HFFc6 (cell line): ENCODE data around the gene ERCC2. TPM values are rescaled to one million over a fixed set of nuclear protein-coding genes. Genes with fewer than 3 reads are reported as not detected.
"Not testable (repeated sequence)": the region's sequence is repeated elsewhere in the genome, so short reads cannot be mapped to it uniquely, and the experiment has no call there.

Source experiments
- DNase-seq: peaks from one replicate; pipeline ENCODE4 v3.0.0-alpha.2; 2018
- H3K27ac Mint-ChIP-seq: 2 replicates; pipeline ENCODE4 v1.8.0; 2020; ENCODE audit warnings: mild to moderate bottlenecking, mixed read lengths
- H3K27me3 Mint-ChIP-seq: 2 replicates; pipeline ENCODE4 v1.8.0; 2021; ENCODE audit warnings: mild to moderate bottlenecking, moderate library complexity, mixed read lengths; ENCODE audit not compliant: insufficient read depth
- H3K36me3 Mint-ChIP-seq: 2 replicates; pipeline ENCODE4 v1.8.0; 2021; ENCODE audit warnings: low read depth, mixed read lengths
- H3K4me1 Mint-ChIP-seq: 2 replicates; pipeline ENCODE4 v1.8.0; 2020; ENCODE audit warnings: low read depth, mixed read lengths
- H3K4me3 Mint-ChIP-seq: 2 replicates; pipeline ENCODE4 v1.8.0; 2020; ENCODE audit warnings: mild to moderate bottlenecking, moderate library complexity, mixed read lengths
- H3K9me3 Mint-ChIP-seq: 2 replicates; pipeline ENCODE4 v1.8.0; 2020; ENCODE audit warnings: mild to moderate bottlenecking, mixed read lengths
- total RNA-seq, 6 experiments: library from RNA; stranded (reverse); fragmentation: NEBNext Ultra II Directional; extraction: Animal tissue kit (Norgen Biotek cat#: 25700); gene quantifications; 2 replicates in 1 of 6; 3 replicates in 5 of 6; pipeline ENCODE4 v1.2.3, GENCODE V29; 2021
- TF ChIP-seq, protein P1 (sequence below): fragments of 200-600 bp; sonication (generic); IDR thresholded peaks from 2 replicates; pipeline ENCODE4 v1.5.0; 2021; ENCODE audit warnings: antibody characterized with exemption, mild to moderate bottlenecking

Gene ERCC2
- total RNA-seq, 6 experiments from 2014 or later = 80.2 to 108 (median 87.8) TPM

DNA sequence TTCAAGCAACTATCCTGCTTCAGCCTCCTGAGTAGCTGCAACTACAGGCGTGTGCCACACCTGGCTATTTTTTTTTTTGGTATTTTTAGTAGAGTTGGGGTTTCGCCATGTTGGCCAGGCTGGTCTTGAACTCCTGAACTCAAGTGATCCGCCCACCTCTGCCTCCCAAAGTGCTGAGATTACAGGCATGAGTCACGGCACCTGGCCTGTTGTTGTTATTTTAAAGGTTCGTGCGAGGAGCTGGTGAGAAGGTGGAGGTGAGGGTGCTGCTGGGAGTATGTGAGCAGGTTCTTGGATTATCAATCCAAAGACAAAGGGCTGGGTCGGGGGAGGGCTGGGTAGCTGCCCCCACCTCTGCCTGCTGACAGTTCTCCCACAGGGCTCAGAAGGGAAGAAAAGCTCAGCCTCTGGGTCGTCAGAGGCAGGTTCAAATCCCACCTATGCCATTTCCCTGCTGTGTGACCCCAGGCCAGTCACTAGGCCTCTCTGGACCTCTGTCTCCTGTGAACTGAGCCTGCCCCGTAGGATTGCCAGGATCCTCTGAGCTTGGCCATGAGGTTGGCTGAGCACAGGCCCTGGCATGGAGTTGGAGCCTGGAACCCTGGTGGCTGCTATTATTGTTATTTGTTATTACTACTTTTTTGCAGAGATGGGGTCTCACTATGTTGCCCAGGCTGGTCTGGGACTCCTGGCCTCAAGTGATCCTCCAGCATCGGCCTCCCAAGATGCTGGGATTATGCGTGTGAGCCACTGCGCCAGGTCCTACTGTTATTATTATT, 49.2 kb downstream of the ERCC2 start:
- Mint-ChIP-seq H3K4me1 (peaks cover 3% of the 10 kb centered on the region; the same call in 1 of the 2 replicates), H3K4me3 (no peak overlapping the region), H3K27ac (no peak overlapping the region), H3K27me3 (peaks cover 21% of the 10 kb centered on the region), H3K9me3 (no peaks in the 10 kb centered on the region), H3K36me3 (no peaks in the 10 kb centered on the region)
- TF ChIP-seq, protein P1, sequence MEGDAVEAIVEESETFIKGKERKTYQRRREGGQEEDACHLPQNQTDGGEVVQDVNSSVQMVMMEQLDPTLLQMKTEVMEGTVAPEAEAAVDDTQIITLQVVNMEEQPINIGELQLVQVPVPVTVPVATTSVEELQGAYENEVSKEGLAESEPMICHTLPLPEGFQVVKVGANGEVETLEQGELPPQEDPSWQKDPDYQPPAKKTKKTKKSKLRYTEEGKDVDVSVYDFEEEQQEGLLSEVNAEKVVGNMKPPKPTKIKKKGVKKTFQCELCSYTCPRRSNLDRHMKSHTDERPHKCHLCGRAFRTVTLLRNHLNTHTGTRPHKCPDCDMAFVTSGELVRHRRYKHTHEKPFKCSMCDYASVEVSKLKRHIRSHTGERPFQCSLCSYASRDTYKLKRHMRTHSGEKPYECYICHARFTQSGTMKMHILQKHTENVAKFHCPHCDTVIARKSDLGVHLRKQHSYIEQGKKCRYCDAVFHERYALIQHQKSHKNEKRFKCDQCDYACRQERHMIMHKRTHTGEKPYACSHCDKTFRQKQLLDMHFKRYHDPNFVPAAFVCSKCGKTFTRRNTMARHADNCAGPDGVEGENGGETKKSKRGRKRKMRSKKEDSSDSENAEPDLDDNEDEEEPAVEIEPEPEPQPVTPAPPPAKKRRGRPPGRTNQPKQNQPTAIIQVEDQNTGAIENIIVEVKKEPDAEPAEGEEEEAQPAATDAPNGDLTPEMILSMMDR = no peak
- no peak for DNase-seq

DNA sequence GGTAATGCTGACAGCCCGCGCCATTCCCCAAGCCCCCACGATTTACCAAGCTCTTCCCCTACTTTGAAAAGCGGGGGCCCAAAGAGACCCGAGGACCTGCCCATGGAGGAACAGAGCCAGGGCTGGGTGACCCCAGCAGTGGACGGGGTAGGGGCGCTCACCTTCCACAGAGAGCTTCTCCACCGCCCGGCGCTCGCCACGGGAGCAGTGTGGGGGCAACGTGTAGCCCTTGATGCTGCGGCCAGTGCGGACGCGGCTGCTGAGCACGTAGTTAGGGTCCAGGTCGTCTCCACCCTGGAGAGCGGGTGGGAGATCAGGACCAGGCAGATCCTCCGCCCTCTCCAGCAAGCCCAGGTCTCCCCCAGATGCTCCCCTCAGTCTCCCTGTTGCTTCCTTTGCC, 55.1 kb downstream of the ERCC2 start:
- Mint-ChIP-seq H3K4me3 (no peak overlapping the region), H3K9me3 (no peaks in the 10 kb centered on the region), H3K27me3 (peaks cover 39% of the 10 kb centered on the region), H3K4me1 (no peaks in the 10 kb centered on the region), H3K27ac (no peak overlapping the region), H3K36me3 (no peaks in the 10 kb centered on the region)
- TF ChIP-seq, protein P1 = no peak
- no peak for DNase-seq

DNA sequence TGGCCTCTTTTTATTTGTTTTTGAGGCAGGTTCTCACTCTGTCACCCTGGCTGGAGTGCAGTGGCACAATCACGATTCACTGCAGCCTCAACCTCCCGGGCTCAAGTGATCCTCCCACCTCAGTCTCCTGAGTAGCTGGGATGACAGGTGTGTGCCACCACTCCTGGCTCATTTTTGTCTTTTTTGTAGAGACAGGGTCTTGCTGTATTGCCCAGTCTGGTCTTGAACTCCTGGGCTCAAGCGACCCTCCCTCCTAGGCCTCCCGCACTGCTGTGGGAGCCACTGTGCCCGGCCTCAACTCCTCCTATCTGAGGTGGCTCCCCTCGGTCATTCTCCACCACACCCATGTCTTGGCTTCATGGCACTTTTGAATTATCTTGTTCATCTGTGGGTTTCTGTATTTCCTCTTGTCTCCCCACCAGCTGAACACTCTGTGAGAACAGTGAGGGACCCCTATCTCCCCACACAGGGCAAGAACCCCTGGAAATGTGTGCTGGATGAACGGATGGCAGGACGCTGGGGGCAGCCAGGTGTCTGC, 55.6 kb downstream of the ERCC2 start:
- no peaks in the 10 kb centered on the region for H3K9me3 Mint-ChIP-seq
- TF ChIP-seq, protein P1 = no peak
- no peaks in the 10 kb centered on the region for H3K4me1 Mint-ChIP-seq
- peaks cover 39% of the 10 kb centered on the region for H3K27me3 Mint-ChIP-seq
- no peaks in the 10 kb centered on the region for H3K36me3 Mint-ChIP-seq
- H3K4me3 Mint-ChIP-seq = no peak overlapping the region
- no peak overlapping the region for H3K27ac Mint-ChIP-seq
- DNase-seq = no peak

DNA sequence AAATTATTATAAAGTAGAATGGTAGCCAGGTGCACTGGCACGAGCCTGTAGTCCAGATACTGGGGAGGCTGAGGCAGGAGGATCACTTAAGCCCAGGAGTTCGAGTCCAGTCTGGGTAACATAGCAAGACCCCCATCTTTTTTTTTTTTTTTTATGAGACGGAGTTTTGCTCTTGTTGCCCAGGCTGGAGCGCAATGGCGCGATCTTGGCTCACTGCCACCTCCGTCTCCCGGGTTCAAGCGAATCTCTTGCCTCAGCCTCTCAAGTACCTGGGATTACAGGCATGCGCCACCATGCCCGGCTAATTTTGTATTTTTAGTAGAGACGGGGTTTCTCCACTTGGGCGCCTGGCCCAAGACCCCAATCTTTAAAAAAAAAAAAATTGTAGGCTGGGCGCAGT, 58.1 kb downstream of the ERCC2 start:
- not testable (repeated sequence) for H3K4me3 Mint-ChIP-seq, H3K4me1 Mint-ChIP-seq, H3K27ac Mint-ChIP-seq, H3K36me3 Mint-ChIP-seq, H3K9me3 Mint-ChIP-seq, DNase-seq
- peaks cover 32% of the 10 kb centered on the region for H3K27me3 Mint-ChIP-seq

DNA sequence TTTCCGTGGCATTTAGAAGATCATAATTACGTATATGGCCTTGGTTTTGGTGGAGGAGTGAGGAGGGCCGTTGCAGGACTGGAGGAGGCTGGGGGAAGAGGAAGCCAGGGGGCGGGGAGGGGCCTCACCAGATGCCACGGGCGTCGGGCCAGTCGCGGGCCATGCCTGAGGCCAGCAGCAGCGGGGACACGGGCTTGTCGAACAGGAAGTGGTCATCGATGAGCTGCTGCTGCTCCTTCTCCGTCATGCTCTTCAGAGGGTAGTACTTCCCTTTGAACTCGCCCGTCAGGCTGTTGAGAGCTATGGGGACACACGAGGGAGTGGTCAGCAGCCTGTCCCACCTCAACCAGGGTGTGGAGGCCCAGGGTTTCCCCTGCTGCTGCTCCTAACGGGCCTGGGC, 58.8 kb downstream of the ERCC2 start:
- no peak for DNase-seq
- Mint-ChIP-seq H3K4me3 (no peak overlapping the region), H3K27me3 (peaks cover 29% of the 10 kb centered on the region), H3K4me1 (no peaks in the 10 kb centered on the region), H3K9me3 (no peaks in the 10 kb centered on the region), H3K27ac (no peak overlapping the region), H3K36me3 (no peaks in the 10 kb centered on the region)
- TF ChIP-seq, protein P1 = no peak

DNA sequence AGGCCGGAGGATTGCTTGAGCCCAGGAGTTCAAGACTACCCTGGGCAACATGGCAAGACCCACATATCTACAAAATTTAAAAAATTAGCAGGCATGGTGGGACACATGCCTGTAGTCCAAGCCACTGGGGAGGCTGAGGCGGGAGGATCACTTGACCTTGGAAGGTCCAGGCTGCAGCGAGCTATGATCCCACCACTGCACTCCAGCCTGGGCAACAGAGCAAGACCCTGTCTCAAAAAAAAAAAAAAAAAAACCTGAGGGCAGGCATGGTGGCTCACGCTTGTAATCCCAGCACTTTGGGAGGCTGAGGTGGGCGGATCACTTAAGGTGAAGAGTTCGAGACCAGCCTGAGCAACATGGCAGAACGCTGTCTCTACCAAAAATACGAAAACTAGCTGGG, 61.1 kb downstream of the ERCC2 start:
- H3K27ac Mint-ChIP-seq, H3K36me3 Mint-ChIP-seq, H3K4me3 Mint-ChIP-seq, H3K9me3 Mint-ChIP-seq, DNase-seq: not testable (repeated sequence)
- H3K27me3 Mint-ChIP-seq = peaks cover 23% of the 10 kb centered on the region
- H3K4me1 Mint-ChIP-seq = peaks cover 10% of the 10 kb centered on the region
